SJCRH30 (cell line): ENCODE results near the gene PRKRIP1. TPM values are rescaled to one million over a fixed set of nuclear protein-coding genes. Genes with fewer than 3 reads are reported as not detected.
"Not testable (repeated sequence)": the region's sequence is repeated elsewhere in the genome, so short reads cannot be mapped to it uniquely, and the experiment has no call there.

Source experiments
- DNase-seq, 2 experiments: peaks; one replicate each; pipeline ENCODE4 v3.0.0-alpha.2; 2015 to 2020
- H3K27ac ChIP-seq: fragments of 250-450 bp; sonication (Bioruptor Pico); 2 replicates; pipeline ENCODE4 v1.5.1; 2020; ENCODE audit warnings: mild to moderate bottlenecking, moderate library complexity
- H3K27me3 ChIP-seq: fragments of 250-450 bp; sonication (Bioruptor Pico); 2 replicates; pipeline ENCODE4 v1.5.1; 2020; ENCODE audit warnings: mild to moderate bottlenecking, moderate library complexity
- H3K36me3 ChIP-seq: fragments of 250-450 bp; sonication (Bioruptor Pico); 2 replicates; pipeline ENCODE4 v1.5.1; 2020; ENCODE audit warnings: mild to moderate bottlenecking, moderate library complexity
- H3K4me1 ChIP-seq: fragments of 250-450 bp; sonication (Bioruptor Pico); 2 replicates; pipeline ENCODE4 v1.5.1; 2020; ENCODE audit warnings: mild to moderate bottlenecking, moderate library complexity
- H3K4me3 ChIP-seq: fragments of 250-450 bp; sonication (Bioruptor Pico); 2 replicates; pipeline ENCODE4 v1.5.1; 2020; ENCODE audit warnings: mild to moderate bottlenecking, moderate library complexity
- H3K9me3 ChIP-seq: fragments of 250-450 bp; sonication (Bioruptor Pico); replicated peaks from 2 replicates; pipeline ENCODE4 v1.5.1; 2020; ENCODE audit warnings: mild to moderate bottlenecking, moderate library complexity
- total RNA-seq: library from RNA; depleted of rRNA; stranded (reverse); fragments of >200 nt; shearing (Covaris generic); gene quantifications from 2 replicates; pipeline ENCODE4 v1.2.3, GENCODE V29; 2014

PRKRIP1 gene
- total RNA-seq, 1 experiment from 2014 or later = 24.4 TPM

DNA sequence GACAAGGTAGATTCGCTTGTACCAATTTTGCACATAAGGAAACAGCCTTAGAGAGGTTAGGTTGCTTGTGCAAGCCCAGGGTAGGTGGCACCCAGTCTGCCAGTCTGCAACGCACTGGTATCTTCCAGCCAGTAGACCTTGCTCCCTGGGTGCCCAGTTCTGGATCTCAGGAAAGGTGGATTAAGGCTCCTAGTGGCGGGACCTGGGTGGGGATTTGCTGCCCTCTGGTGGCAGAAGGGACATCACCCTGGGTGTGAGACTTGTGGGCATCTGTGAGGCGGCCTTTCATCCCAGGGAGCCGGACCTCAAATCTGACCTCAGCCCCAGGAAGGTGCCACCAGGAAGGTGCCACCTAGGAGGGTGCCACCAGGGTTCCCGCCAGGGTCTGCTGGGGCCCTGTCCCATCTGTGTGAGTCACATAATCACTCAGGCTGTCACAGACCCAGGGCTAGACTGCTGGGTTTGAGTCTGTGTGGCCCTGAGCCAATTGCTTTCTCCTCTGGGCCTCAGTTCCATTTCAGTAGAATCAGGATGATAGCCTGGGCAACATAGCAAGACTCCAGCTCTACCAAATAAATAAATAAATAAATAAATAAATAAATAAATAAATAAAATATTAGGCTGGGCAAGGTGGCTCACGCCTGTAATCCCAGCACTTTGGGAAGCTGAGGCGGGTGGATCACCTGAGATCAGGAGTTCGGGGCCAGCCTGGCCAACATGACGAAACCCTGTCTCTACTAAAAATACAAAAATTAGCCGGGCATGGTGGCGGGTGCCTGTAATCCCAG is 5.3 kb upstream of the PRKRIP1 start:
- no peaks in the 10 kb centered on the region for H3K27me3 ChIP-seq
- H3K36me3 ChIP-seq = peaks cover 25% of the 10 kb centered on the region
- H3K4me3 ChIP-seq = no peak overlapping the region
- no peaks in the 10 kb centered on the region for H3K9me3 ChIP-seq
- no peaks in the 10 kb centered on the region for H3K4me1 ChIP-seq
- no peak overlapping the region for H3K27ac ChIP-seq
- DNase-seq = peak; percentile 87 to 92

DNA sequence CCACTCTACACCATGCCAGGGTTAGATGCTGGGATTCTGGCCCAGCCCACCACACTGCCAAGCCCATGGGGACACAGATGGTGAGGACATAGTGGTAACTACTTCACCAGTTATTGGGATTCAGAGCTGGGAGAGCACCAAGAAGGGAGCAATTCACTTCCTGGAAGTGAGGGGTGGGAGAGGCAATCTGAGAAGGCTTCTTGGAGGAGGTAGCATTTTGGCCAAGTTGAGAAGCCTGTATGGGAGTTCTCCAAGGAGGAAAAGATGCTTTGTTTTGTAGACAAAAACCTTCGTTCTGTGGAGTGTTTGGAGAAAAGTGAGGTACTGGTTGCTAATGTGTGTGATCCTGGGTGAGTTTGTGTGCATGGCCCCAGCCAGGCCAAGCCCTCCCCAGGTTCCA is 3.8 kb upstream of the PRKRIP1 start:
- no peak for DNase-seq
- peaks cover 5% of the 10 kb centered on the region for H3K4me1 ChIP-seq
- H3K4me3 ChIP-seq = no peak overlapping the region
- H3K27me3 ChIP-seq = no peaks in the 10 kb centered on the region
- no peaks in the 10 kb centered on the region for H3K9me3 ChIP-seq
- H3K36me3 ChIP-seq = peaks cover 22% of the 10 kb centered on the region
- H3K27ac ChIP-seq = no peak overlapping the region

DNA sequence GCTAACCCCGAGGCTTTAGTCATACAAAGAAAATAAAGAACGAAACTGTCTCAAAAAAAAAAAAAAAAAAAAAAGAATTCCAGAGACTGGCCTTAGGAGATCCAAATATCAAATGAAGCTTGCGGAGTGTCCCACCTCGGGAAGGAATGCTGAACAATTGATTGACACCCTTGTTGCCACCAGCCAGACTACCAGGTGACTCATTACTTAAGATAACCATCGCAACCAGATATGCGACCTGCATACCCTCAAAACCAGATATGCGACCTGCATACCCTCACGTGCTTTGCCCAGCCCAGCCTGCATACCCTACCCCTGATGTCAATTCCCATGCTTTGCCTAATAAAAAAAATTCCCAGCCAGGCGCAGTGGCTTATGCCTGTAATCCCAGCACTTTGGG is 2.7 kb upstream of the PRKRIP1 start:
- Histone ChIP-seq H3K4me3 (no peak overlapping the region), H3K27me3 (no peaks in the 10 kb centered on the region), H3K4me1 (peaks cover 5% of the 10 kb centered on the region), H3K36me3 (peaks cover 22% of the 10 kb centered on the region), H3K9me3 (no peaks in the 10 kb centered on the region), H3K27ac (peak overlapping the region; percentile 26; the same call in 1 of the 2 replicates)
- peak in 1 of 2 experiments; percentile 49 for DNase-seq

DNA sequence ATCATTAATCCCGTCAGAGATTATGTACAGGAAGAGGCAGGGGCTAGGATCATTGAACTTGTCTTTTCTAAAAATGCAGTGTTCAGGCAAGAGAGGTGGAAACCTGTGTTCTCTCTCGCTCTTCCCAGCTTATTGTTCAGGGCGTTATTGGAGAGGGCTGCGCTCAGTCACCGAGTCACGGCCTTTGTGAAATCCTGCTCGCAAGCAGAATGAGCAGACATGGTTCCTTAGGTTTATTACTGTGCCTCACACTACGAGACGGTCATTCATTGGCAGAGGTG is 631 bp upstream of the PRKRIP1 start:
- Histone ChIP-seq H3K27ac (peak overlapping the region; percentile 56), H3K27me3 (no peaks in the 10 kb centered on the region), H3K36me3 (peaks cover 36% of the 10 kb centered on the region), H3K4me1 (peaks cover 5% of the 10 kb centered on the region), H3K4me3 (peak overlapping the region; percentile 87), H3K9me3 (no peaks in the 10 kb centered on the region)
- DNase-seq = no peak

DNA sequence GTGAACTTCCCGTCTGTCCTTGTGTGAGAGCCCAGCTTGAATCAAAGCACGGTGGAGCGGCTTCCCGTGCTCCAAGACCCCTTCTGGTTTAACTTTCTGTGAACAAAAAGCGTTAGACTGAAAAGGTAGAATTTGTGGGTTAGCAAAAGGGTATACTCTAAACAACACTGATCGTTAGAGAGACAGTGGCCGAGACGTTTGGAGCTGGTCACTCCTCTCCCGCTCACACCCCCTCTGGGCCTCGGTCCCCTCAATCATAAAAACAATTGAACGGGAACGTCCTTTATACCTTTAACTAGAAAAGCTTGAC is 502 bp downstream of the PRKRIP1 start:
- peaks cover 39% of the 10 kb centered on the region for H3K36me3 ChIP-seq

DNA sequence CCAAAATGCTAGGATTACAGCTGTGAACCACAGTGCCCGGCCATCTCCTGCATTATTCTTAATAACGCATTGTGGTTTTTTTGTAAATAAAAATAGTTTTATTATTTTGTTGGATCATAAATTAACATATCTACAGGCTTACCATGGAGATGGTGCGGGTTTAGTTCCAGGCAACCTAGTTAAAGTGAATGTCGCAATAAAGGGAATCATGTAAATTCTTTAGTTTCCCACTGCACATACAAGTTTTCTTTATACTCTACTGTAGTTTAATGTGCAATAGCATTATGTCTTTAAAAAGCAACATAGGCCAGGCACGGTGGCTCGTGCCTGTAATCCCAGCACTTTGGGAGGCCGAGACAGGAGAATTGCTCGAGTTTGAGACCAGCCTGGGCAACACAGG is 2.4 kb downstream of the PRKRIP1 start:
- H3K27ac ChIP-seq = no peak overlapping the region
- no peaks in the 10 kb centered on the region for H3K27me3 ChIP-seq
- no peak overlapping the region for H3K4me3 ChIP-seq
- H3K9me3 ChIP-seq = no peaks in the 10 kb centered on the region
- peaks cover 5% of the 10 kb centered on the region for H3K4me1 ChIP-seq
- DNase-seq = no peak
- H3K36me3 ChIP-seq = peaks cover 46% of the 10 kb centered on the region

More for the DNA sequence above, 502 bp downstream of the PRKRIP1 start:
- H3K9me3 ChIP-seq = no peaks in the 10 kb centered on the region
- peaks cover 5% of the 10 kb centered on the region for H3K4me1 ChIP-seq
- H3K27ac ChIP-seq = peak overlapping the region; percentile 56
- H3K4me3 ChIP-seq = peak overlapping the region; percentile 87
- H3K27me3 ChIP-seq = no peaks in the 10 kb centered on the region
- DNase-seq = no peak

DNA sequence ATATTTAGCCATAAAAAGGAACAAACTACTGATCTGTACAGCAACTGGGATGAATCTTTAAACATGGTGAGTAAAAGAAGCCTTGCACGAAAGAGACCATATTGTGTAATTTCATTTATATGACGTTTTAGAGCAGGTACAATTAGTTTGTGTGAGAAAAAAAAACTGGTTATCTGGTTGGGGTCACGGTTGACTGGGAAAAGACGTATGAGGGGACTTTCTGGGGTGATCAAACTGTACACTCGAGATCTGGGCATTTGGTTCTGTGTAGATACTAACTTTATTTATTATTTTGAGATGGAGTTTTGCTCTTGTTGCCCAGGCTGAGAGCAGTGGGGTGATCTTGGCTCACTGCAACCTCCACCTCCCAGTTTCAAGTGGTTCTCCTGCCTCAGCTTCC is 4.2 kb downstream of the PRKRIP1 start:
- Histone ChIP-seq H3K9me3 (no peaks in the 10 kb centered on the region), H3K27me3 (no peaks in the 10 kb centered on the region), H3K4me1 (peaks cover 5% of the 10 kb centered on the region), H3K27ac (no peak overlapping the region), H3K36me3 (peaks cover 56% of the 10 kb centered on the region), H3K4me3 (no peak overlapping the region)
- no peak for DNase-seq

DNA sequence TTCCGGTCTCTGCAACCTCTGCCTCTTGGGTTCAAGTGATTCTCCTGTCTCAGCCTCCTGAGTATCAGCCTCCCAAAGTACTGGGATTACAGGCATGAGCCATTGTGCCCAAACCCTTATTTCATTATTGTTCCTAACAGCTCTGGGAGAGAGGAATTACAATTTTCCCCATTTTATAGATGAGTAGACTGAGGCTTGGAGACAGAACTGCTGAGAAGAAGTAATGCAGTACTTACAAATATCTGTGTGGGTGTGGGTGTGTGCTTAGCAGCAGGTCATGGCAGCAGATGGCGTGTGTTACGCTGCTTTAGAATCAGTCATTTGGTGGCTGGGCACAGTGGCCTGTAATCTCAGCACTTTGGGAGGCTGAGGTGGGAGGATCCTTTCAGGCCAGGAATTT is 7.4 kb downstream of the PRKRIP1 start:
- Histone ChIP-seq H3K27ac (no peak overlapping the region), H3K9me3 (no peaks in the 10 kb centered on the region), H3K4me1 (no peaks in the 10 kb centered on the region), H3K36me3 (peaks cover 85% of the 10 kb centered on the region), H3K4me3 (no peak overlapping the region), H3K27me3 (no peaks in the 10 kb centered on the region)
- DNase-seq = no peak

DNA sequence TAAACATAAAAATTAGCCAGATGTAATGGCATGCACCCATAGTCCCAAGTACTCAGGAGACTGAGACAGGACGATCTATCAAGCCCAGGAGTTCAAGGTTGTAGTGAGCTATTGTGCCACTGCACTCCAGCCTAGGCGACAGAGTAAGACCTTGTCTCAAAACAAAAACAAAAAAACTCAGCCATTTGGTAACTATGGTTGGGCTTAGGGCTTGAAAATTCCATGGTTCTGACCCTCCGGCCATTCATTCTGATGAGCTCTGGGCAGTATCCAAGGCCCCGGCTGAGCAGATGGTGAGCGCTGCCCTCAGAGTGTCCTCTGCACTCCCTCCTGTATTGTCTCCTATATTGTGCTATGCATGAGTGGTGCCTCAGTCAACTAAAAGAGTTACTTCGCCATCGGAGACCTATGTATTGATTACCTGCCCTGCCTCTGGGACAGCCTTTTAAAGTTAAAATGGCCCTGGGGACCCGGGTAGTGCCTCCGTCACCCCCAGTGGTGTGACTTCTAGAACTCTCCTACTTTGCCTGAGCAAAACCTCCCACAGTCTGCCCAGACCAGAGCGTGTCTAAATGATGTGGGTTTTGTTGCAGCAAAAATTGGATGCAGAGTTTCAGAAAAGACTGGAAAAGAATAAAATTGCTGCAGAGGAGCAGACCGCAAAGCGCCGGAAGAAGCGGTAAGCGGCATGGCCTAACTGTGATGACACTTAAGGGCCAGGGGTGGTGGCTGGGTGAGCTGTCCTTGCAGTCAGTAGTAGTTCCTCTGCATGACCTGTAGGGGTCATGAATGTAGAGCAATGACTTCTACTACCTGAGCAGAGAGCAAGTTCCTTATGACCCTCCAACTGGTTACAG is 8.1 kb downstream of the PRKRIP1 start:
- peaks cover 85% of the 10 kb centered on the region for H3K36me3 ChIP-seq
- no peaks in the 10 kb centered on the region for H3K9me3 ChIP-seq
- no peak overlapping the region for H3K27ac ChIP-seq
- no peaks in the 10 kb centered on the region for H3K27me3 ChIP-seq
- no peak overlapping the region for H3K4me3 ChIP-seq
- DNase-seq = peak; percentile 48 to 67
- H3K4me1 ChIP-seq = no peaks in the 10 kb centered on the region

DNA sequence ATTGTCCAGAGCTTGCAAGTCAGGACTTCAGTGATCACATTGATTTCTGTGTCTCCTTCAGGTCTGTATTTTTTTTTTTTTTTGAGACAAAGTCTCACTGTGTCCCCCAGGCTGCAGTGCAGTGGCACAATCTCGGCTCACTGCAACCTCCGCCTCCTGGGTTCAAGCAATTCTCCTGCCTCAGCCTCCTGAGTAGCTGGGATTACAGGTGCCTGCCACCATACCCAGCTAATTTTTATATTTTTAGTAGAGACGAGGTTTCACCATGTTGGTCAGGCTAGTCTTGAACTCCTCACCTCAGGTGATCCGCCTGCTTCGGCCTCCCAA is 8.7 kb downstream of the PRKRIP1 start:
- DNase-seq, H3K4me1 ChIP-seq, H3K9me3 ChIP-seq, H3K4me3 ChIP-seq, H3K27me3 ChIP-seq, H3K27ac ChIP-seq: not testable (repeated sequence)
- peaks cover 86% of the 10 kb centered on the region for H3K36me3 ChIP-seq

DNA sequence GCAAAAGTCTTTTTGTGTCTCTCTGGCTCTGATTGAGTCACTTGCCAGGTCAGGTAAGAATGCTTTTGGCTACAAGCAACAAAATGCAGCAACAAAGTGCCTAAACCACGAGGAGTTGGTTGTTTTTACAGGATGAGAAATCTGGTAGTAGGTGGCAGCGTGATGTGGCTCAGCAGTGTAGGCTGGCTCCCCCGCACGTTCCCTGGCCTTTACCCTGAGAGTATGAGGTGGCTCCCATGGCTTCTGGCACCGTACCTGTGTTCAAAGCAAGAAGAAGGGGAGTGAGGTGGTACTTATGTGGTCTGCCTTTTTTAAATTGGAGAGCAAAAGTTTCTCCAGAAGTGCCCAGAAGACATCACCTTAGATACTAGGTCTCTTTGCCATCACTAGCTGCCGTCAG is 11.7 kb downstream of the PRKRIP1 start:
- no peak for DNase-seq
- no peak overlapping the region for H3K4me3 ChIP-seq
- peaks cover 83% of the 10 kb centered on the region for H3K36me3 ChIP-seq
- no peaks in the 10 kb centered on the region for H3K27me3 ChIP-seq
- no peak overlapping the region for H3K27ac ChIP-seq
- no peaks in the 10 kb centered on the region for H3K9me3 ChIP-seq
- no peaks in the 10 kb centered on the region for H3K4me1 ChIP-seq

DNA sequence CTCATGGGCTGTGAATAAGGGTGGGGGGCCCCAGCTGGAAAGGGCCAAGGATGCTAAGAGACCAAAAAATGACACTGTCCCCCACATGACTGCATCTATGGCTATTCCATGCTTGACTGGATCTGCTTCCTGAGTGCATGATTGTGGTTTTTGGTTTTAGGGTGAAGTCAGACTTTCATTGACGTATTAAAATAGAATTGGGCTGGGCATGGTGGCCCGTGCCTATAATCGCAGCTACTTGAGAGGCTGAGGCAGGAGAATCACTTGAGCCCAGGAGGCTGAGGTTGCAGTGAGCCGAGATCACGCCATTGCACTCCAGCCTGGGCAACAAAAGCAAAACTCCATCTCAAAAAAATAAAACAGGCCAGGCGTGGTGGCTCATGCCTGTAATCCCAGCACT is 12.4 kb downstream of the PRKRIP1 start:
- H3K9me3 ChIP-seq, H3K4me3 ChIP-seq, H3K4me1 ChIP-seq, H3K27ac ChIP-seq, H3K27me3 ChIP-seq, DNase-seq: not testable (repeated sequence)
- H3K36me3 ChIP-seq = peaks cover 83% of the 10 kb centered on the region

DNA sequence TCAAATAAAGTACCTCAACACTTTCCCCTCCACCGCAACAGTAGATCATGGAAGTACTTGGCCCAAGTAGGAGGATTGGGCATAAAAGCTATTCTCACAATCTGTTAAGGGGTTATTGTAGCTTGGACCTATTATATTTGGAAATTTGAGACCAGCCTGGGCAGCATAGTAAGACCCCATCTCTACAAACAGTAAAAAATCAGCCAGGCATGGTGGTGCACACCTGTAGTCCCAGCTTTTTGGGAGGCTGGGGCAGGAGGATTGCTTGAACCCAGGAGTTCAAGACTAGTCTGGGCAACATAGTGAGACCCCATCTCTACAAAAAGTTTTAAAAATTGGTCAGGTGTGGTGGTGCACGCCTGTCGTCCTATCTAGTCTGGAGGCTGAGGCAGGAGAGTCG is 13.2 kb downstream of the PRKRIP1 start:
- Histone ChIP-seq H3K27ac (no peak overlapping the region), H3K4me1 (no peaks in the 10 kb centered on the region), H3K4me3 (no peak overlapping the region), H3K9me3 (no peaks in the 10 kb centered on the region), H3K36me3 (peaks cover 83% of the 10 kb centered on the region), H3K27me3 (no peaks in the 10 kb centered on the region)
- DNase-seq = no peak

DNA sequence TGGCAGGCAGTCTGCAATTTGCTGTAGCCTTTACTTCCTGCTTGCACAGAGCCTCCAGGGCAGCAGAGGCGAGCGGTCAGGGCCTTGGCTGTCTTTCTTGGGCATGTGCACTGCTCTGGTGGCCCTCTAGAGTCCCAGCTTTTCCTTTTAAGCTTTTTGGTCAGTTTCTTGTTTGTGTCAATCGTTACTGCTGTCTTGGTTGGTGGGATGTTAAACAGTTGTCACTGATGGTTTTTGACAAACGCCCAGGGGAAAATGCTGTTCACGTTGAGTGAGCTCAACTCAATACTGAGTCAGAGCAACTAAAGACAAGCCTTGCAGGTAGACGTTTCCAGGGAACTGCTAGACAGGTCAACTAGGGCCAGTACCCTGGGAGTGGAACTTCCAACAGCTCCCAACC is 14.0 kb downstream of the PRKRIP1 start:
- Histone ChIP-seq H3K4me3 (no peak overlapping the region), H3K27ac (no peak overlapping the region), H3K4me1 (no peaks in the 10 kb centered on the region), H3K36me3 (peaks cover 86% of the 10 kb centered on the region), H3K27me3 (no peaks in the 10 kb centered on the region), H3K9me3 (no peaks in the 10 kb centered on the region)
- DNase-seq = no peak

DNA sequence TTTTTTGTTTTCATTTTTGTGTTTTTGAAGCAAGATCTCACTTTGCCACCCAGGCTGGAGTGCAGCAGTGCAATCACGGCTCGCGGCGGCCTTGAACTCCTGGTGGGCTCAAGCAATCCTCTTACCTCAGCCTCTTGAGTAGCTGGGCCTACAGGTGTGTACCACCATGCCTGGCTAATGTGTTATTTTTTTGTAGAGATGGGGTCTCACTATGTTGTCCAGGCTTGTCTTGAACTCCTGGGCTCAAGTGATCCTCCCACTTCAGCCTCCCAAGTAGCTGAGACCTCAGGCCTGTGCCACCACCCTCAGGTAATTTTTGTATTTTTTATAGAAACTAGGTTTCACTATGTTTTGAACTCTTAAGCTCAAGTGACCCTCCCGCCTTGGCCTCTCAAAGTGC is 14.8 kb downstream of the PRKRIP1 start:
- Histone ChIP-seq H3K27ac (no peak overlapping the region), H3K4me3 (no peak overlapping the region), H3K27me3 (no peaks in the 10 kb centered on the region), H3K9me3 (no peaks in the 10 kb centered on the region), H3K36me3 (peaks cover 78% of the 10 kb centered on the region), H3K4me1 (no peaks in the 10 kb centered on the region)
- no peak for DNase-seq

DNA sequence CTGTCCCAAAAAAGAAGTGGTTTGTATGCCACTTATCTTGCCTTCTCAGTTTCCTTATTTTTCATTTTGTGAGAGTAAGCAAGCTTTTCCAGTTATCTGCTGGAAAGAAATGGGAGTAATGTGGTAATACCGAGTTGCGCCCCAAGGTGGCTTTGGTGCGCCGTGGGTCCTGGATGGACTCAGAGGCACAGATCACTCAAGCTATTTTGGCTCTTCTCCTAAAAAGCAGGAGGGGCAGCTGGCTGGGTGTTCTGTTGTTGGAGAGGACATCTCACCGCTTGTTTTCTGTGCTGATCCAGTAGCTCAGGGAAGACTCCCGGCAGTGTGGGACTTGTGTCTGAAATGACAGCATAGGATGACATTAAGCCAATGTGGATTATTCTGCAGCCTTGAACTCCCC is 16.4 kb downstream of the PRKRIP1 start:
- peaks cover 63% of the 10 kb centered on the region for H3K36me3 ChIP-seq
- H3K27me3 ChIP-seq = no peaks in the 10 kb centered on the region
- no peak overlapping the region for H3K4me3 ChIP-seq
- no peaks in the 10 kb centered on the region for H3K9me3 ChIP-seq
- H3K4me1 ChIP-seq = no peaks in the 10 kb centered on the region
- DNase-seq = peak in 1 of 2 experiments; percentile 32
- H3K27ac ChIP-seq = no peak overlapping the region
